HG03066 (cell line): ENCODE results near the gene TUBGCP6.
"Not testable (repeated sequence)": the region's sequence is repeated elsewhere in the genome, so short reads cannot be mapped to it uniquely, and the experiment has no call there.

Experiments used
- ATAC-seq: cut with Tn5 transposase; IDR thresholded peaks from one replicate; pipeline ENCODE4 v1.9.1; 2021; ENCODE audit warnings: low read depth; ENCODE audit not compliant: unreplicated experiment

Gene TUBGCP6

GRCh38 chr22:50216684-50217520 is 27.9 kb downstream of the TUBGCP6 start:
- no peak for ATAC-seq

DNA sequence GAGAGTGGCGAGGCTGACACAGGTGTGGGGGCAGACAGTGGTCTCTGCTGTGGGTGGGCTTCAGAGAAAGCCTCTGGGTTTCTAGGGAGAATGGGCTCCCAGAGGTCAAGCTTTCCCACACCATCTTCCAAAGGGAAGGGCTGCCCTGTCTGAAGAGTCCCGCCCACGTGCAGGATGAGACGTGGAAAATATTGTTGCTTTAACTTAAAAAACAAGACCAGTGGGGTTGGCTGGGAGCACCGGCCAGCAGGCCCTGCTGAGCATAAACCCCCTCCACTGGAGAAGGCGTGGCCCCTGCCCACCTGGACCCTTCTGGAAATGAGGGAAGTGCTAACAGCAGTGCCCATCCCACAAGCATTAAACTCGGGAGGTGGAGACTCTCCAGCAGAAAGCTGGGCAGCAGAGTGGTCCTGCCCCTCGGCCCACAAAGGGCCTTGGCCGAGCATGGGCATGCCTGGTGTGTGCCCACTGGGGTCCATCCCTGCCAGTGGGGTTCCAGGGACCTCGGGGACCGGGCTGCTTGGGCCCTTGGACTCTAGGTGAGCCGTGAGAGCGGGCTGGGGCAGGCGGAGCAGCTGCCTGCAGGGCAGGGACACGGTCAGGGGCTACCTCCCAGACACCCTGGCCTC is 28.7 kb downstream of the TUBGCP6 start:
- no peak for ATAC-seq

- ATAC-seq: no peak
Observed at GRCh38 chr22:50215297-50216054, 29.3 kb downstream of the TUBGCP6 start.

DNA sequence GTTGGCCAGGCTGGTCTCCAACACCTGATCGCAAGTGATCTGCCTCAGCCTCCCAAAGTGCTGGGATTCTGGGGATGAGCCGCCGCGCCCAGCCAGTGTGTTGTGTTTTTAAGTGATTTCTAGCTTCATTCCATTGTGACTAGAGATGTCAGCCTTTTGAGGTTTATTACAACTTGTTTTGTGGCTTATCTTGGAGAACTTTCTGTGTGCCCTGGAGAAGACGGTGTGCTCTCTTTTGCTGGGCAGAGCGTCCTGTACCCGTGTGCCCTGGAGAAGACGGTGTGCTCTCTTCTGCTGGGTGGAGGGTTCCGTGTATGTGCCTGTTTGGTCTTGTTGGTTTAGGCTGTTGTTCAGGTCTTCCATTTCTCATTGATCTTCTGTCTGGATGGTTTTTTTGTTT is 31.6 kb downstream of the TUBGCP6 start:
- no peak for ATAC-seq

DNA sequence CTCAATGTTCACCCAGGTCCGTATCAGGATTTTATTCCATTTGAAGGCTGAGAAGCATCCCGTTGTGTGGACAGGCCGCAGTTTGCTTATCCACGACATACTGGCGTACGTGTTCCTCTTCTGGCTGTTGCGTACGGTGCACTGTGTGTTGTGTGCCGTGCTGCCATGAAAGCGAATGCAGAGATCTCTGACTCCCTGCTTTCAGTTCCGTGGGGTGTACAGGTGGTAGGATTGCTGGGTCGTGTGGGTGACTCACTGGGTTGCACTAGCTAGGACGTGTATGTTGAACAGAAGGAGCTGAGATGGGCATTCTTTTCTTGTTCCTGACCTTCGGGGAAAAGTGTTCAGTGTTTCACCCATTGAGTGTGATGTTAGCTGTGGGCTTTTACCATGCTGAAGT is 33.7 kb downstream of the TUBGCP6 start:
- no peak for ATAC-seq

GRCh38 chr22:50210378-50211139 is 34.3 kb downstream of the TUBGCP6 start:
- ATAC-seq: no peak

DNA sequence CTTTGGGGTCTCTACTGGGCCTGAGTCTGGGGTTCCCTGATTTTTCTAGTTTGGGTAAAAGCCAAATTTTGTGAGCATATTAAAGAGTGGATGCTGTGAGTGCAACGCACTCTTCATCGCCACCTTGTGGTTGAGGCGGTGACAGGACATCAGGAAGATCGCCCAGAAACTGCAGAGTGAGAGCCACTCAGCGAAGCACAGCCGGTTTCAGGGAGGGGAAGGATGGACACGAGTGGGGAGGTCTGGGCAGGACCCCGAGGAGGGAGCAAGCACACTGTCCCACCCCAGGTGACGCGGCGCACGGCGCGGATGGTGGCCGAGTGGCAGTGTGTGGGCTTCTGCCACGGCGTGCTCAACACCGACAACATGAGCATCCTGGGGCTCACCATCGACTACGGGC is 34.9 kb downstream of the TUBGCP6 start:
- ATAC-seq: no peak

DNA sequence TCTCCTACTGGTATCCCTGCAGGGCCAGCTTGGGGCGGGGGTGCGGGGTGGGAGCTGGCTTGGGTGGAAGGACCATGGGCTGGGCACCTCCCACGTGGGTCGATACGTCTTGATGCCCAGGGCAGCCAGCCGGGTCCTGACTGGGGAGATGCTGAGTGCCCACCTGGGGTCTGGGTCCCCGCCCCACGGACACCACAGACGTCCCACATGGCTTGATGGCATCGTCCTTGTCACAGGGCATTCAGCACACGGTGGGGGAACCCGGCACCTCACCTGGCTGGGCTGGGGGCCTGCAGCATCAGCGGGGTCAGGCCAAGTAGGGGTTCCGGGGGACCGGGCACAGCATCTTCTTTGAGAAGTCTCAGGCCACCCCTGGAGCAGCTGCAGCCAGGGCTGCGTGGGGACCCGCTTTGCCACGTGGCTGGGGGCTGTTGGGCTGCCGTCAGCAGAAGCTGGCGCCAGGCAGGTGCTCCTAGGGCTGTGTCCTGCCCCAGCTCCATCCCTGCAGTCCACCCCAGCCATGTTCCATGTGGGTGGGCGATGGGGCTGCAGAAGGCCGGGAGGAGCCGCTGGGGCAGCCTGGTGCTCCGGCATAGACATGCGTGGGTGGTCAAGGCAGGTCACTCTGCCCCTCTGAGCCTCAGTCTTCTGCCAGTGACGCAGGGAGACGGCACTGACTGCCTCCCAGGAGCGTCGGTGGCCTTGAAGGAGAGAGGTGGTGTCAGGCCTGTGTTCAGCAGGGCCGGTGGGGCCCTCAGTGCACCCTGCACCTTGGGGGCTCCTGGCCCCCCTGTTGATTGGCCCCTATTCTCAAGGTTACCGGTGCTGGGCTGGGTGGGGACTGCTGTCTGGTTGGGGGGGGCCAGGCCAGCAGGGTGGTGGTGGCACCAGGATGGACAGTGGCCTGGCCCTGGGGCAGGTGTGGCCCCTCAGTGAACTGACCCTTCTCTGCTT is 35.6 kb downstream of the TUBGCP6 start:
- ATAC-seq: no peak

DNA sequence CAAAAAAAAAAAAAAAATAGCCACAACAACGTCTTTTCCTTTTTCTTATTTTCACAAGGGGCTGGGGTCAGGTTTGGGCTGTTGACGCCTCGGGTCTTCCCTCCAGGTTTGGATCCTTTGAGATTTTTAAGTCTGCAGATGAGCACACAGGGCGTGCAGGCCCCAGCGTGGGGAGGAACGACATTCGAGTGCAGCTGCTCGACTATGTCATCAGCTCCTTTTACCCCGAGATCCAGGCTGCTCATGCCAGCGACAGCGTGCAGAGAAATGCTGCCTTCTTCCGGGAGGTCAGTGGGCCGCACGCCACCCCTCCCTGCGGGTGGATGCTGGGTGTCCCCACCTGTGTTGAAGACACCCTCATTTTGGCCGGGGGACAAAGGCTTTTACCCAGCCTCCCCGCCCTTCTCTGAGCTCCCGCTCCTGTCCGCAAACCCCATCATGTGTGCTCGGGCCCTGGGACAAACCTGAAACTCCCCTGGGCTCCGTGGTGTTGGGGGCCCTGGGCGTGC is 36.3 kb downstream of the TUBGCP6 start:
- ATAC-seq: no peak

GRCh38 chr22:50207383-50208140 is 37.3 kb downstream of the TUBGCP6 start:
- no peak for ATAC-seq

DNA sequence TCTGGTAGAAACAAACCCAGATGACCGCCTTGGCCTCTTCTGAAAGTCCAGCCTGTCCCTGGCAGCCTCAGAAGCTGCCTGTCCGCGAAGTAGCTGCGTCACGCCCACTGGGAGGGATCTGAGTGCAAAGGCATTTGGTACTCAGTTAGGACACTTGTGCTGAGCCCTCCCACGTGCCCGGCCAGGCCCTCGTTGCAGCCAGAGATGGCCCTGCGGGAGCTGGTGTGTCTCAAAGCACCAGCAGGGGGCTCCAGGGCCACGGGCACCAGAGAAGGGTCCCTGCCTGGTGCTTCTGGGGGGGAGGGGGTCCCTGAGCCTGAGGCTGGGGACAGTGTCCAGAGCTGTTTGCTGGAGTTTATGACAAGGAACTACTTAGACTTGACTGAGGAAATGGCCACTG is 38.2 kb downstream of the TUBGCP6 start:
- no peak for ATAC-seq

- no peak for ATAC-seq
Observed at GRCh38 chr22:50205781-50206569, 38.8 kb downstream of the TUBGCP6 start.

GRCh38 chr22:50204998-50205397 is 39.8 kb downstream of the TUBGCP6 start:
- not testable (repeated sequence) for ATAC-seq

DNA sequence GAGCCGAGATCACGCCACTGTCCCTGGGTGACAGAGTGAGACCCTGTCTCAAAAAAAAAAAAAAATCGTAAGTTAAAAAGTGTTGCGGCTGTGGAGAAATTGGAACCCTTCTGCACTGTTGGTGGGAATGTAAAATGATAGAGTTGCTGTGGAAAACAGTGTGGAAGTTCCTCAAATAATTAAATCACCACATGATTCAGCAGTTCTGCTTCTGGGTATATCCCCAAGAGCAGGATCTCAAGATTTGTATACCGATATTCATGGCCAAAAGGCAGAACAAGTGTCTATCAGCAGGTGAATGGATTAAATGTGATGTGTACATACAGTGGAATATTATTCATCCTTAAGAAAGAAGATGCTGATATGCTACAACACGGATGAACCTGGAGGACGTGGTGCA is 40.3 kb downstream of the TUBGCP6 start:
- ATAC-seq: no peak

GRCh38 chr22:50203288-50203687 is 41.5 kb downstream of the TUBGCP6 start:
- ATAC-seq: no peak

- ATAC-seq: no peak
Observed at GRCh38 chr22:50202130-50202666, 42.6 kb downstream of the TUBGCP6 start.
